ENCODE data around the gene LSM8.
"Not testable (repeated sequence)": the region's sequence is repeated elsewhere in the genome, so short reads cannot be mapped to it uniquely, and the experiment has no call there.

Gene LSM8

DNA sequence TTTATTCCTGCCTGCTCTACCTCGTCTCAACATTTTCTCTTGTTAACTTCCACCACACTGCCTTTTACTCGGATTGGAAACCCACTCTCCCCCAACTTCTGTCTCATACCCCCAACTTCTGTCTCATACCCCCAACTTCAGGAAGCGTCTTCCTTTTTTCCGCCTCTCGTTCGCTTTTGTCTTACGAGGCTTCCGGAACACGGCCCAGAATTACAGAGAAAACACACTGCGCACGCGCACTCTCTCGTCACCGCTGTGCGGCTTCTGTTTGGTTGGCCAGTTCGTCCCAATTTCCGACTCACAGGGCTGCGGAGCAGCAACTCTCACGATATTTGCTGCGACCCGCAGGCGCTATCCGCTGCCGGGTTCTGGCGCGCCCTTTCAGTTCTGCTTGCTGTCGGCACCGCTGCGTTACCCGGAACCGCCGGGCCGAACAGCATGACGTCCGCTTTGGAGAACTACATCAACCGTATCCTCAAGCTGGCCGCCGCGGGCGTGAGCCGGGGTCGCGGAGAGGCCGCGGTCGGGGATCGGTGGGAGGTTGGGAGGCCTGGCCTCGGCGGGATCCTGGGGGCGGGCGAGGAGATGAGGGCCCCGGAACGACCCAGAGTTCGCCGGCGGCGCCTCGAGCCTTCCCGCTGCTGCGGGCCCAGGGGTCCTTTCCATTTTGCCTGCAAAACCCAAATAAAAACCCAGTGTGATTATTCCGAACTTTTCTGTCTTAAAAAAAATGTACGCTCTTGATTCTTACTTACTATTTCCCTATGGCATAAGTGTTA, at the start of gene LSM8:
Gene LSM8, plus strand, starts transcription at position 379 of the 779 bp plus-strand sequence. Its CDS starts 60 bp downstream, at position 439.
- peak; percentile 96 for DNase-seq (ENCODE audit: low read depth)

GRCh38 chr7:118134420-118134819, 49.5 kb upstream of the LSM8 start:
- not testable (repeated sequence) for DNase-seq (ENCODE audit: low read depth)

- DNase-seq (ENCODE audit: low read depth) = no peak
These were observed 43.5 kb upstream of the LSM8 start for GRCh38 chr7:118140468-118140867.

DNA sequence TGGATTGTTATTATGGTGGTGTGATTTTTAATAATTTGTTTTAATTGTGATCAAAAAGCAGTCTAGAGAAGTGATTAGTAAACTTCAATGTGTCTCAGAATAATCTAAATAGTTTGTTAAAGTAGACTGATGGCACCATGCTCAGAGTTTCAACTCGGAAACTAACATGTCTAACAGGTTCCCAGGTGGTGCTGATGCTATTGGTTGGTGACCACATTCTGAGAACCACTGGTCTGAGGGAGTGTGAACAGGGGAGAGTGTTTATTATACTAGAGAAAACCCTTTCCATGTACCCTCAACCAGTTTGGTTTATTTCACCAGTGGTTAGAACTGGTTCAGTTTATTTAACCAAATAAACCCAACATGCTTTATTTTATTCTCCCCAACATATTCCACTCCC, 42.0 kb upstream of the LSM8 start:
- DNase-seq (ENCODE audit: low read depth) = no peak

- DNase-seq (ENCODE audit: low read depth) = no peak
These were observed 35.0 kb upstream of the LSM8 start for GRCh38 chr7:118148930-118149329.

GRCh38 chr7:118149394-118149793, 34.6 kb upstream of the LSM8 start:
- no peak for DNase-seq (ENCODE audit: low read depth)

DNA sequence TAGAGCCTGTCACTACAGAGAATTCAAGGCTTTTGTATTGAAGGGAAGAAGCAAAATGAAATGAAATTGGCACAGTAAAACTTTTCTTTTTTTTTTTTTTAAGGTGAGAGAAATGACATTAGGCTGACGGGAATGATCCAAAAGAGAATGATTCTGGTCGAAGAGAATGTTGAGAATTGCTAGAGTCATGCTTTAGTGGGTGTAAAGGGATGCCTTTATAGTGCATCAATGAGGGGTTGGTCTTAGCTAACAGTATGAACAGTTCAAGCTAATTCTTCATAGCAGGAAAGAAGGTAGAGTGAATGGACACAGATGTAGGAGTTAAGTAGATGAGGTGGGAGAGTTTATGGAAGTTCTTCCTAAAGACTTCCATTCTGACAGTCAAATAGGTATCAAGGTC, 32.3 kb upstream of the LSM8 start:
- no peak for DNase-seq (ENCODE audit: low read depth)

DNA sequence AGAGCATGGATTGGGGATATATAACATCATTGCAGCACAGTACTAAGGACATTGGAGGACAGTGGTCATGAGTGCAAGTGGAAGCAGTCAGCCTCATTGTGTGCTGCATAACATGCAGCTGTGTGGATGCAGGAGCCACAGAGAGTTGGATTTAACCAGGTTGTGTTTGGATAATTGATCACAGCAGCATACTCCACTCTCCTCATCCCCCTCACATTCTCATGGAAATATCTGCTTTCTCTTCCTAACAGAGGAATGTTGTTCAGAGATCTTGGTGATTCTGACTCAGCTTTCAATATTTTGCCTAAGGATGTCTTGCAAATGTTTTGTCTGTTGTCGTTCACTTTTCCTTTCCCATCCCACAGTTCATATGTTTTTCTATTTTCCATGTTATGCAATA, 31.8 kb upstream of the LSM8 start:
- no peak for DNase-seq (ENCODE audit: low read depth)

DNA sequence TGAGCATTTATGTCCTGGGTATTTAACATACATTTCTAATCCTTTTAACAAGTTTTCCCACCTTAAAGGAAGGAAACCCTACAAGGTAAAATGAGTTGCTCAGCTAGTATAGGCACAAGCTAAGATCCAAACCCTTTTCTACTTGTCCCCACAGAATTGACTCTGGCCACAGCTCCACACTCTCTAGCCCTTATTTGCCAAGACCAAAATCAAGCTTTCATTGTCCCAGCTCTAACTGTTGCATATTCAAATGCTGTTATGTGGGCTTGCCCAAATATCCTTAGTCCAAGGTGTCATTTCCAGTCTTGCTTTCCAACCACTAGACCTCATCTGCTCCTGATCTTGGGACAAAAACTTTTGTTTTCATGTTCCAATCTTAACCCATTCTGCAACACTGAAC, 31.3 kb upstream of the LSM8 start:
- DNase-seq (ENCODE audit: low read depth) = no peak

DNA sequence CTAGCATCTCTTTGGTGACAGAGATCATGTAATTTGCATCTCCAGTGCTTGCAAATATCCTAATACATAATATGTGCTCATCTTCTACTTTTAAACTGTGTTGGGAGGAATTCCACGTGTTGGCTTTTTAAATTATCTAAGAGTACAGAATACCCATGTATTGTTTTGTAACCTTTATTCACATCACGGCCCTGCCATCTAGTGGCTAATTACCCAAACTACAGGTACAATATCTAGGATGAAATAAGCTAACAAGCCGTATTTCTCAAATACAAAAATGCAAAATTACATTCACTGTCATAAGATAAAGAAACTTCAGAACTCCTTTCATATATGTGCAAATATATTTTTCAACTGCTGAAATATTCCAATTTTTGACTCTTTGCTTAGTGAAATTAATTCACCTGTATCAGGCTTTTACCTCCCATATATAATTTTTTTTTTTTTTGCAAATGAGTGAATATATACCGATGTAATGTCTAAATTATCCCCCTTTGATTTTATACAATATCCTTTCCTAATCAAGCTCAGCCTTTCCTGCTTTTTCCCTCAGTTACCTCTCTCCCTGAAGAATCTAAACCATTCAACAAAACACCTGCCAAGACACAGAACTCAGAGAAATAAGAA, 30.3 kb upstream of the LSM8 start:
- DNase-seq (ENCODE audit: low read depth) = no peak

GRCh38 chr7:118158766-118159165, 25.2 kb upstream of the LSM8 start:
- DNase-seq (ENCODE audit: low read depth) = no peak

DNA sequence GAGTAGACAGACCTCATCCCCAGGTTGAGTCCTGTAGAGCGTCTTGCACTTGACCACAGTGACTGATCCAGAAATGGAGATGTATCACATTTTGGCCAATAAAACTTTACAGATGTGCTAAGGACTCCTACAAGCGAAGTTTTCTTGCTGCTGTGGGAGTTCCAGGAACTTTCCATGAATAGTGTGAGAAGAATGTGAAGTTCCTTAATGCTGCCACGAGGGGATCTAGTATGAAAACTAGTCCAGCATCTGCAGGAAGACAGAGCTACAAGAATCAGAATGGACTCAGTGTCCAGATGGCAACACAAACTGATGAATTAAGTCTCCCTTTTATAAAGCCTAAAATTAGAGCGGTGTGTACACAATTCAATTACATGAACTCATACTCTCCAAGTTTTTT, 14.8 kb upstream of the LSM8 start:
- no peak for DNase-seq (ENCODE audit: low read depth)

GRCh38 chr7:118175740-118176139, 8.2 kb upstream of the LSM8 start:
- DNase-seq (ENCODE audit: low read depth) = no peak

GRCh38 chr7:118179191-118179590, 4.8 kb upstream of the LSM8 start:
- DNase-seq (ENCODE audit: low read depth) = no peak

GRCh38 chr7:118182593-118183427, 1.2 kb upstream of the LSM8 start:
- no peak for DNase-seq (ENCODE audit: low read depth)

DNA sequence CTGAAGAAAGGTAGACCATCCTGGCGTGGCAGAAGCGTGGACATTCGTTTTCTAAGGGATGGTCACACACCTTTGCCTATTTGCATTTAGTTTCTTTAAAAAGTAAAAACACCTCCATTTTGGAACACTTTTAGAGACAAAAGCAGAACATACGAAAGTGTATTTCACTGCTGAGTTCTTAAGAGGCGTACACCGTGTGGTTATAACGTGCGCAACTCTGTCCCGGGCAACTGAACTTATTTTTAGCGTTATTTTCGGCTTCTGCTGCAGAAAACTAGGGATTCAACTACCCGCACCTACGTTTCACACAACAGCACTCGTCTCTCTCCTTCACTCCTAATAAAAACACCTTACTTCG, 557 bp upstream of the LSM8 start:
- DNase-seq (ENCODE audit: low read depth) = no peak

DNA sequence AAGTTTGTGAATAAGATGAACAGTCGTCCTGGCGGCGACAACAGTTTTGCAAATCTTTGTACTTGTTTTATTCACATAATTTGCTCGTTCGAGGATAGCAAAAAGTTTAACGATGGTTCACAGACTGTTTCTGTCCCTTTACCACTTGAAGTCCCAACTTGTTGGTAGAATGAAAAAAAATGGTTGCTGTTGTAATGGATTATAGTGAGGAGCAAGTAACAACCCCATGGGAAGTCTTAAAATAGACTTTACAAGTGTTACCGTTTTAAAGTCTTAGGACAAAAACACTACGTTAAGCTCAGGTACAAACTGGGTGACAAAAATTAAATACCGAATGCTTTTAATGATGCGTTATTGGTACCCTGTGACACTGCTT, 589 bp downstream of the LSM8 start:
- no peak for DNase-seq (ENCODE audit: low read depth)

- DNase-seq (ENCODE audit: low read depth) = no peak
These were observed 1.3 kb downstream of the LSM8 start for GRCh38 chr7:118185163-118185860.

GRCh38 chr7:118186501-118186900, 2.5 kb downstream of the LSM8 start:
- no peak for DNase-seq (ENCODE audit: low read depth)

GRCh38 chr7:118194571-118194970, 10.6 kb downstream of the LSM8 start:
- DNase-seq (ENCODE audit: low read depth) = no peak

DNA sequence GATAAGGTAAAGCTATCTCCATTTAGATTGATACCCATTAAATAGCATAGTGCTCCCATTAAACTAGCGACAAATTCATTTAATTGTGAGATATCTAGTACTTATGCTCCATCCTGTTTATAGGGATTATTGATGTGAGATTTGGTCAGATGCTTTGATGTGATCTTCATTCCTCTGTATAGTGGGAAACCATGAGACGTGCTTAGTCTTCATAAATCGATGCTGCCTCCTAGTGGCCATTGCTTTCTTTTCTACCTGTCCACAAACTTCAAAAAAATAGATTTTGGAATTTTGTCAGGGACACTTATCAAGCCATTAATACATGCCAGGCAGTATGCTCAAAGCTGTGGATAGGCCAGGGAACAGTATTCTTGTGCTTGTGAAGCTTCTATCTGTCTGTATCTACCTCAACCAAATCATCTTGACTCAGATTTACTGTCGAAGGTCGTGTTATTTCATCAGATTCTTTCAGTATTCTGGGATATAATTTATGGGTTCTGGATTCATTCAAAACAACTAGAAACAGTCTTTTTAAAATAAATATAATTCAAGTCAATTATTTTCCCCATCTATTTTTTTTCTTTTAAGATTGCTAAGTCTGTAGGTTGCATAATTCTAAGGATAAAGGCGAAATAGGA, 12.0 kb downstream of the LSM8 start:
- DNase-seq (ENCODE audit: low read depth) = no peak

- DNase-seq (ENCODE audit: low read depth) = no peak
These were observed 18.1 kb downstream of the LSM8 start for GRCh38 chr7:118202061-118202460.
